Nephron (organoid): ENCODE data around the gene ARPC5L.

Experiments
- H3K27ac Mint-ChIP-seq, 3 experiments: 2 replicates each; pipeline ENCODE4 v1.8.0; 2020; ENCODE audit warnings: mixed read lengths in 3 of 3, mild to moderate bottlenecking in 2 of 3, moderate library complexity in 1 of 3
- H3K27me3 Mint-ChIP-seq: 2 replicates; pipeline ENCODE4 v1.8.0; 2021; ENCODE audit warnings: low read depth, mild to moderate bottlenecking, moderate library complexity, mixed read lengths
- H3K36me3 Mint-ChIP-seq: 2 replicates; pipeline ENCODE4 v1.8.0; 2020; ENCODE audit warnings: low read depth, mixed read lengths
- H3K4me1 Mint-ChIP-seq: 2 replicates; pipeline ENCODE4 v1.8.0; 2020; ENCODE audit warnings: mixed read lengths
- H3K4me3 Mint-ChIP-seq, 3 experiments: 2 replicates each; pipeline ENCODE4 v1.8.0; 2020; ENCODE audit warnings: mild to moderate bottlenecking in 3 of 3, mixed read lengths in 3 of 3, moderate library complexity in 2 of 3
- H3K9me3 Mint-ChIP-seq: 2 replicates; pipeline ENCODE4 v1.8.0; 2020; ENCODE audit warnings: mixed read lengths
- CTCF ChIP-seq, 3 experiments: fragments of 200-600 bp; sonication (generic); IDR thresholded peaks; one replicate each; pipeline ENCODE4 v1.5.0; 2021; ENCODE audit warnings: antibody characterized with exemption in 3 of 3; ENCODE audit not compliant: unreplicated experiment in 3 of 3

ARPC5L gene

GRCh38 chr9:124861342-124862229 lies at the start of gene ARPC5L, which contains the start of gene RPL35:
TSS of gene ARPC5L (plus strand) at chr9:124862130. CDS start at chr9:124869291, 7,161 bp downstream.
TSS of gene RPL35 (minus strand) at chr9:124861957. CDS start at chr9:124861912, 45 bp downstream.
- H3K36me3 Mint-ChIP-seq: peaks cover 32% of the 10 kb centered on the region
- H3K9me3 Mint-ChIP-seq: no peaks in the 10 kb centered on the region
- peaks cover 32% of the 10 kb centered on the region for H3K4me1 Mint-ChIP-seq
- peak within 1 kb of the TSS; percentile 88 to 94 (median 92) for H3K4me3 Mint-ChIP-seq
- peak within 1 kb of the TSS; percentile 96 to 98 (median 98) for H3K27ac Mint-ChIP-seq
- no peaks in the 10 kb centered on the region for H3K27me3 Mint-ChIP-seq
- TF ChIP-seq CTCF (IDR thresholded peaks at IDR 0.05; ENCODE audit: unreplicated experiment in 3 of 3): peak in 1 of 3 experiments; percentile 41

- H3K27ac Mint-ChIP-seq: peak overlapping the region; percentile 32 to 85 (median 84)
Measured at GRCh38 chr9:124812441-124812876, 49.5 kb upstream of the ARPC5L start.

GRCh38 chr9:124813041-124813440 lies 48.9 kb upstream of the ARPC5L start:
- H3K36me3 Mint-ChIP-seq: no peaks in the 10 kb centered on the region
- H3K4me3 Mint-ChIP-seq: no peak overlapping the region
- TF ChIP-seq CTCF (IDR thresholded peaks at IDR 0.05; ENCODE audit: unreplicated experiment in 3 of 3): no peak
- H3K27ac Mint-ChIP-seq: peak overlapping the region in 2 of 3 experiments; percentile 84 to 85
- peaks cover 3% of the 10 kb centered on the region for H3K27me3 Mint-ChIP-seq
- H3K9me3 Mint-ChIP-seq: no peaks in the 10 kb centered on the region
- peaks cover 45% of the 10 kb centered on the region for H3K4me1 Mint-ChIP-seq

More at GRCh38 chr9:124812441-124812876, 49.5 kb upstream of the ARPC5L start:
- TF ChIP-seq CTCF (IDR thresholded peaks at IDR 0.05; ENCODE audit: unreplicated experiment in 3 of 3): no peak
- peaks cover 43% of the 10 kb centered on the region for H3K4me1 Mint-ChIP-seq
- no peaks in the 10 kb centered on the region for H3K9me3 Mint-ChIP-seq
- H3K27me3 Mint-ChIP-seq: no peaks in the 10 kb centered on the region
- no peaks in the 10 kb centered on the region for H3K36me3 Mint-ChIP-seq
- H3K4me3 Mint-ChIP-seq: no peak overlapping the region

GRCh38 chr9:124813501-124814163 lies 48.3 kb upstream of the ARPC5L start:
- Mint-ChIP-seq H3K9me3 (no peaks in the 10 kb centered on the region), H3K36me3 (no peaks in the 10 kb centered on the region), H3K27ac (peak overlapping the region in 2 of 3 experiments; percentile 48 to 85), H3K27me3 (peaks cover 4% of the 10 kb centered on the region), H3K4me1 (peaks cover 50% of the 10 kb centered on the region), H3K4me3 (no peak overlapping the region)
- TF ChIP-seq CTCF (IDR thresholded peaks at IDR 0.05; ENCODE audit: unreplicated experiment in 3 of 3): no peak

- TF ChIP-seq CTCF (IDR thresholded peaks at IDR 0.05; ENCODE audit: unreplicated experiment in 3 of 3): no peak
- no peak overlapping the region for H3K4me3 Mint-ChIP-seq
- peaks cover 4% of the 10 kb centered on the region for H3K27me3 Mint-ChIP-seq
- H3K27ac Mint-ChIP-seq: peak overlapping the region in 2 of 3 experiments; percentile 48 to 85
- H3K36me3 Mint-ChIP-seq: no peaks in the 10 kb centered on the region
- no peaks in the 10 kb centered on the region for H3K9me3 Mint-ChIP-seq
- H3K4me1 Mint-ChIP-seq: peaks cover 50% of the 10 kb centered on the region
Measured at GRCh38 chr9:124814164-124814535, 47.8 kb upstream of the ARPC5L start.
